Cerebellar cortex (tissue), 1 donor: ENCODE measurements around the gene PTGR3.

Experiments
- DNase-seq: peaks from one replicate; pipeline ENCODE4 v3.0.0-alpha.2; 2015; ENCODE audit warnings: low spot score

PTGR3 gene

DNA sequence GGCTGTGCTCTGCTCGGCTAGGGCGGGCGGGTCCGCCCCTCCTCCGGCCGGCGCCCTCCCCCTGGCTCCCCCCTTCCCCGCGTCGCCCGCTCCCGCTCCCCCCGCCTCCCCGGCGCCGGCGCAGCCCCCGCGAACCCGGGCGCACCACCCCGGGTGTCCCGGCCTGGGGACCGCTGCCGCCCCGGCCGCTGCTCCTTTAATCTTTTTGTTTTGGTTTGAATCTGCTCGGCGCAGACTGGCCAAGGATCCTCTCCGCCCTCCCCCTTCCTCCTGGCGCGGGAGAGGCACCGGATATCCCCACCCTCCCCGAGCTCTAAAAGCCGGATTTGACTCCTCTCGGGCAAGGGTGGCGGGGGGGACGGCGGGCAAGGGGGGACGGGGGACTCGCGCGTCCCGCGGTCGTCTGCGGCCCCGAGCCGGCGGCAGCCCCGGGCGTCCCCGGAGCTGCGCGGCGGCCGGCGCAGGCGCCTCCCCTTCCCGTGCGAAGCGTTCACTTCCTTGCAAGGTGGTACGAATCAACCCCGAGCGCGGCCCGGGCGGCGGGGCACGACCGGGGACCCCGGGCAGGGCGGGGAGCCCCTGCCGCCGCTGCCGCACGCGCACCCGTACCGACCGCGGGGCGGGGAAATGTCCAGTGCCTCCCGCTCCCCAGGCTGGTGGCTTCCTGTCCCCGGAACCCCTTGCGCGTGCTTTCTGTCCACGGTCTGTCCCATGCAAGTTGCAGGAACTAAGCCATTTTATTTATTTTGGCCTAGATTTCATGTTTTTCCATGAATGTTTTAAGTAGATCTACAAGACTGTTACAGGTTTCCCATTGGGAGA lies at the start of gene PTGR3:
Gene PTGR3, minus strand, starts transcription at position 11 of the 822 bp plus-strand sequence. CDS start 81 bp downstream, outside the sequence.
- DNase-seq: peak; percentile 74

- no peak for DNase-seq
Observed at GRCh38 chr18:75257605-75258004, 48.7 kb upstream of the PTGR3 start.

GRCh38 chr18:75256376-75256775 lies 47.4 kb upstream of the PTGR3 start:
- DNase-seq: no peak

- no peak for DNase-seq
Observed at GRCh38 chr18:75255094-75255493, 46.2 kb upstream of the PTGR3 start.

DNA sequence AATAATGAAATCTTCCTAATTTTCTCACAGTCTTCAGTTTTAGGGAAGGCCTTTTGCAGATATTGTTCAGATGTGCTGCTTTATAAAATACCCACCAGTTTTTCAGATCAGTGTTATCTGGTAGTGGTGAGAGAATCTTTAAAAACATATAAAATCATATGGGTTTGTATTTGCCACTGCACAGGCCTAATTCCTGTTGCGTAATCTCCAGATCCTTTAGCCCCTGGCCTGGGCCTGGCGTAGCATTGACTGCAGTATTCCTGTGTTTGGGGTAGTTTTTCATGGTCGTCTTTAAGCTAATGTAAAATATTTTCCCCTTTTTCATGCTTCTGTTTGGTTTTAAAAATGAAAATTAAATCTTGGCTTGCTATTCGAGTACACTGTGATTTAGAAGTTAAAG lies 44.8 kb upstream of the PTGR3 start:
- no peak for DNase-seq

DNA sequence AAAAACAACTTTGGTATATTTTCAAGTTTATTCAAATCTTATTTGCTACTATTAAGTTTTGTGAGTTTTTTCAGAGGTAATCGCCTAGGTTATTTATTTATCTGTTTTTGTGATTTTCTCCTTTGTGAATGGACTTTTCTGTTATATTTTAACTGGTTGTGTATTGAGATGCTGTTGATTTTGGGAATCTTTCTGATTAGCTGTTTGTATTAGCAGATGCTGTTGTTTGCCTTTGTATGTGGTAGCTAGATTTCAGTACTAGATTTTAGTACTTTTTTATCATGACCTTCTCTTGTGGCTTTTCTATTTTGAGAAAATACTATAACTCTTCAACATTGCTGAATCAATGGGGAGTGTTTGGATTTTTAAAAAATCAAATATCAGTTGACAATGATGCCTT lies 44.1 kb upstream of the PTGR3 start:
- no peak for DNase-seq

DNA sequence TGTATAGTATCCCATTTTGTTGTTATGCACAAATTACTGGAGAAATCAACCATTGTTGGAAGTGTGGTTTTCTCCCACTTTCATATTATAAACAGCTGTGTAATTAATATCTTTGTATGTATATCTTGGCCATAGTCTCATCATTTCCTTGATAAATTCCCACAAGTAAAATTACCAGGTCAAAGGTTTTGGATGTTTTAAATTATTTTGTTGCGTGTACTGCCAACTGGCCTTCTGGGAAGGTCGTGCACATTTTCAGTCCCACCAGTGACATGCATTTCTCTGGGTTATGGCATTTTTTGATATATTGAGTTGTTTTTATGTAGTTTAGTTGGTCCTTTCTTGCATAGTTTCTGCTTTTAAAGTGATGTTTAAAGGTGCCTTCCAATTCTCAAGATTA lies 43.2 kb upstream of the PTGR3 start:
- no peak for DNase-seq

GRCh38 chr18:75251466-75251865 lies 42.5 kb upstream of the PTGR3 start:
- DNase-seq: no peak

DNA sequence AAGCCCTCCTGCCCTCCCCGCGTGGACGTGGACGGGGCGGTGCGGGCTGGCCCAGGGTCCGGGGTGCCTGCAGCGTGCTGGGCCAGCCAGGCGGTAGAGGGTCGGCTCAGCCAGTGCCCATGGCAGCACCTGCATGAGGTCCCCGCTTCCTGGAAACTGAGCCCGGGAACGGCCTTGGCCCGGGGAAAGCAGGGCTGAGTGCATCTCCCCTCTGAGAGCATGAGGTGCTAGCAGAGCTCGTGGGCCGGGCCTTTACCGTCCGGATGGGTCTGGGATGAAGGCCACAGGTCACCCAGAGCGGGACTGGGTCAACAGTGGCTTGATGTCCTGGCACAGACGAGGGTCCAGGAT lies 41.5 kb upstream of the PTGR3 start:
- no peak for DNase-seq

GRCh38 chr18:75249672-75250470 lies 40.9 kb upstream of the PTGR3 start:
- no peak for DNase-seq

DNA sequence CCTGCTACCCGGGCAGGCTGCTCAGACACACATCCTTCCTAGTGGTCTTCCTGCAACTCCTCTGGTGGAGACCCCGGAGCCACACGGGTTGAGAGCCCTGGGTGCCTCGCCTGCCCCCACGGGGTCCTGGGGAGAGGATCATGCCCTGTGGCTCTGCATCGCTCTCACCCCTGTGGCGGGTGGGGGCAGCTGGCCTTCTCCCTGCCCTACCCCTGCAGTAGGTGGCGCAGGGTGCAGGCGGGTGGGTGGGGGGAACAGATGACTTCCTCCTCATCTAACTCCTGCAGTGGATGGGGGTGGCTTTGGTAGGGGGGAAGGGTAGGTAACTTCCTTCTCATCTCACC lies 40.2 kb upstream of the PTGR3 start:
- DNase-seq: no peak

- DNase-seq: peak; percentile 39
Observed at GRCh38 chr18:75248426-75249174, 39.7 kb upstream of the PTGR3 start.

DNA sequence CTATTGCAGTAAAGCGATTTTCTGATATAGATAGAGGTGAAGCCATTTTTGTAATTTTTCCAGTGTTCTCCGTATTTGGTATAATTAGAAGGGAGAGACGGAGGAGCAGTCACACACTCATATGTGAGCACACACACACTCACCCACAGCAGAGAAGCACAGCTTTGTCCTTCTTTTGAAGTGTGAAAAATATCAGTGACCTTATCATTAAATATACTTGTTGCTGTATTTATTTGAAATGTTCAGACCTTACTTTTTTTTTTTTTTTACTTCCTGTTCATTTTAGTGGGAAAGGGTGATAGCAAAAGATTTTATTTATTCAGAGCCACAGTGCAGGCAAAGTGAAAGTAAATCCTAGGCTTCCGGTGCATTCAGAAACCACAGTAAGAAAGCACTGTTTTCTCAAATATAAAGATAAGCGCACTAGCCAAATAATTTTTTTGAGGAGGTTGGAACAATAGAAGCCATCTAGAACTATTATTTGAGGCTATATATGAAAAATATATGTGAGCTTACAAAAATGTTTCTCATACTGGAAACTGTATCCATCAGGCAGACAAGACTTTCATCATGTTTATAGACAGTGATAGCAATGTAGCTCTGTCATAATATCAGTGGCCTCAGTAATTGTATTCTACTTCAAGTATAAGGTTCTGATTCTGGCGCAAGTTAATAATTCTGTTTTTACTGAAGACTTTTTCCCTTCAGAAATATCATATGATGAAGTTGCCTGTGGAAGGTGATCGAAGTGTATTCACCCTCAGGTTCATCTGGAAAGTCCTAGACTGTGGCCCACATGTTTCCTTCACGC lies 38.9 kb upstream of the PTGR3 start:
- DNase-seq: peak; percentile 53

DNA sequence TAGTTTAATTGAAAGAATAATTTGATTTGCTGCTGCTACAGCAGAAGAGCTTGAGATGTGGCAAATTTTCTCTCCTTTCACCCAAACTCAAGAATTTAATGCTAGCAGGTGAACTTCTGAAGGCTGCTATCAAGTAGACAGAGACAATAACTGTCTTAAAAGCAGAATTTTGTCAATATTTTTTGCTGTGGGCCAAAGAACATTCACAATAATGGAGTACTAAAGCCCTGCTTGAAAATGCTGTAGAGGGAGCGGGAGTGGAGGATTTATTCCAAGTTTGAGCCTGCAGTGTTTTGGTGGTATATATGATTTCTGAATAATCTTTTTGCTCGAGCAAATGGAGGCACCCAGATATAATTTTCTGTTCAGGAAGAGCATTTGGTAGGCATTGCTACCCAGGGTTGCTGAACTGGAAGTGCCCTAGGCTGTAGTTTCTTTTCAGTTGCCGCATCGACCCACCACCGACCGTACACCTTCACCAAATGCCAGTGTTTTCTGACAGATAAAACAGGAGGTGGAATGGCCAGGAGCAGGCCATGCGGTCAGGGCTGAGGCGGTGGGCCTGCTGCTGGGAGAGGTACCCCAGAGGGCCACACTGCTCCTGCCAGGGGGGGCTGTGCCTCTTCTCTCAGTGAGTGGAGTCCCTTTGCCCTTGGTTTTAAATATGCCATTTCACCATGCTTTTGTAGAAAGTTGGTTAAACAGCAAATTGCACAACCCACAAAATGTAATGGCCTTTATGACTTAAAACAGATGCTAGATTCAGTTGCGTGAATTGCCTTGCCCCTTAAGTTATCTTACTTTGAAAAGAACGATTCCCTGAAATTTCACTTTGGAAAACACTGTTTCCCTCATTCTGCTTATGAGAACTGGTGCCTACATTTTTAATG lies 38.0 kb upstream of the PTGR3 start:
- DNase-seq: peak; percentile 29

DNA sequence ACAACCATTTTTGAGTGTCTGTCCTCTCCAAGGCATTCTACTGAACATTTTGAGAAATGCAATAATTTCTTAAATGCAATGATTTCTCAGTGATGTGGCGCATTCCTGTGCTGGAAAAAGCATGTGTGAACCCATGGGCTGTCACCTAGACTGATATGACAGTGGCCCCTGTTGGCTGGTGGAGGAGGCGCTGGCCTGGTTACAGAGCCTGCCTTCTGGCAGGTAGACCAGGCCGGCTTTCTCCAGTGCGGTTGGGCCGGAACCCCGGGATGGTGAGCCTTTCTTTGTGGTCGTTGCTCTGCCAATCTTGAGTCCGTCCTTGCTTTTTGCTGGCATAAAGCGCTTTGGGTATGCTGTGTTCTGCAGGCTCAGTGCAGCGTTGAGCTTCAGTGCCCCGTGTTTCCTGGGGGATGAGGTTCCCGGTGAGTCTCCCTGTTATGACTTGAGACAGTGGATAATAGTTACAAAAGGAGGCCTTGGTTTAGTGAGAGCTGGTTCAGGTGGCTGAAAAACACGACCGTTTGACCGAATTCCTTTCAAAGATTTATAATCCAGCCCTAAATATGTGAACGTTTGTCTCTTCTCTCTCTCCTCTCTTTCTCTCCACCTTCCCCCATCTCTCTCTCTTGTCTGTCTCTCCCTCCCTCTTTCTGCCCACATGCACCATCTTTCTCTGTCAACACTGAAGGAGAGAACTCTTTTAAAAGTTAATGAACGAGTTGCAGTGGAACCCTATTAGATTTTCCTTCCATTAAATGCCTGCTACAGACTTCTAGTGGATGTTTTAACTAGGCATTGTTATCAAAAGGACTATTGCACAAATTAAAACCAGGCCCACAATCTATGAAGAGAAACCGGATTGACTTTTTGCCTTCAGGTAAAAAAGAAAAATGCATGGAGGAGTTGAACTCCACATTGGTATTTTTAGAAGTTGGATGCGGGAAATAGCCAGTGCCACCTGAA lies 35.7 kb upstream of the PTGR3 start:
- peak; percentile 84 for DNase-seq

DNA sequence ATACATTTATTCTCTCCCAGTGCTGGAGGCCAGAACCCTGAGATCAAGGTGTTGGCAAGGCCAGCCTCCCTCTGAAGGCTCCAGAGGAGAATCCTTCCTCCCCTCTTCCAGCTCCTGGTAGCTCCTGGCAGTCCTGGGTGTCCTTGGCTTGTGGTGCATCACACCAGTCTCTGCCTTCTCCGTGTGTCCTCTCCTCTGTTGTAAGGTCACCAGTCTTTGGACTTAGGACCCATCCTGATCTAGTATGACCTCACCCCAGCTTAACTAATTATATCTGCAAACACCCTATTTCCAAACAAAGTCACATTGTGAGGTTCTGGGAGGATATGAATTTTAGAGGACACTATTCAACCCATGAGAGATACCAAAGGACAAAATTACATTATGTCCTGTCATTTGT lies 32.8 kb upstream of the PTGR3 start:
- no peak for DNase-seq

GRCh38 chr18:75240433-75240832 lies 31.5 kb upstream of the PTGR3 start:
- no peak for DNase-seq

DNA sequence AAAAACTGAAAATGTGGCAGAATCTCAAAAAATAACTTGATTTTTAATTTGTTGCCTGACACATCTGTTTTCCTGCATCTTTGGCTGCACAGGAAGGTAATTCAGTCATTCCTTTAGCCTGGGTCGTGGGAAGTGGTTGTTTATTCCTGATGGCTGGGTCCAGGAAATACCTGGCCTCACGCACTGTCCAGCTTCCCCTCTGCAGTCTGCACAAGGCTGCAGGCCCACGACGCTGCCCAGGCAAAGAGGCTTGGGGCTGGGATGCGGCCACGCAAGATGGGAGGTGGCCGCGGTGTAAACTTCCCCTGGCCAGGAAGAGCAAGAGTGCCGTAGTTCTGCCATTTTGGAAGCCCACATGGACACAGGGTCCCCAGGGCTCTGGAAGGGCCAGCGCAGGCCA lies 29.8 kb upstream of the PTGR3 start:
- DNase-seq: no peak

- DNase-seq: no peak
Observed at GRCh38 chr18:75238100-75238499, 29.2 kb upstream of the PTGR3 start.

GRCh38 chr18:75235896-75236295 lies 27.0 kb upstream of the PTGR3 start:
- no peak for DNase-seq
